Inferior parietal cortex (tissue), 1 donor: ENCODE data around the gene RAI1.

Experiments
- DNase-seq: peaks from one replicate; pipeline ENCODE4 v3.0.0-alpha.2; 2016; ENCODE audit errors: extremely low spot score

The RAI1 gene

GRCh38 chr17:17830740-17831207 is 149.5 kb downstream of the RAI1 start:
- no peak for DNase-seq

- no peak for DNase-seq
Measured at GRCh38 chr17:17831208-17832031, 150.2 kb downstream of the RAI1 start.

- no peak for DNase-seq
Measured at GRCh38 chr17:17832032-17832363, 150.7 kb downstream of the RAI1 start.

GRCh38 chr17:17833658-17834357 is 152.6 kb downstream of the RAI1 start:
- DNase-seq: no peak

GRCh38 chr17:17834974-17835373 is 153.7 kb downstream of the RAI1 start:
- DNase-seq: no peak

- no peak for DNase-seq
Measured at GRCh38 chr17:17835415-17836249, 154.4 kb downstream of the RAI1 start.

- peak; percentile 98 for DNase-seq
Measured at GRCh38 chr17:17836250-17836817, 155.1 kb downstream of the RAI1 start.

GRCh38 chr17:17836818-17837379 is 155.6 kb downstream of the RAI1 start, which contains the start of gene SREBF1:
SREBF1 (minus strand) TSS chr17:17836986; CDS start chr17:17836817, 169 bp downstream.
- no peak for DNase-seq

- DNase-seq: no peak
Measured at GRCh38 chr17:17837380-17837821, 156.1 kb downstream of the RAI1 start.

- no peak for DNase-seq
Measured at GRCh38 chr17:17837966-17838962, 157.0 kb downstream of the RAI1 start.

- peak; percentile 85 for DNase-seq
Measured at GRCh38 chr17:17839791-17840707, 158.8 kb downstream of the RAI1 start.

GRCh38 chr17:17840751-17841591 is 159.7 kb downstream of the RAI1 start:
- peak; percentile 43 for DNase-seq

GRCh38 chr17:17841601-17842025 is 160.4 kb downstream of the RAI1 start:
- no peak for DNase-seq

- DNase-seq: no peak
Measured at GRCh38 chr17:17842111-17842876, 161.0 kb downstream of the RAI1 start.

- DNase-seq: no peak
Measured at GRCh38 chr17:17843096-17843495, 161.8 kb downstream of the RAI1 start.

- DNase-seq: no peak
Measured at GRCh38 chr17:17844079-17844478, 162.8 kb downstream of the RAI1 start.

GRCh38 chr17:17844500-17844899 is 163.2 kb downstream of the RAI1 start:
- peak; percentile 27 for DNase-seq
